GM18868 (cell line): ENCODE data around the gene ADARB2.

Experiments
- ATAC-seq: cut with Tn5 transposase; IDR thresholded peaks from one replicate; pipeline ENCODE4 v1.9.1; 2021; ENCODE audit warnings: mild to moderate bottlenecking, moderate library complexity; ENCODE audit not compliant: unreplicated experiment

ADARB2 gene

GRCh38 chr10:1378473-1378872 is 358.9 kb downstream of the ADARB2 start:
- ATAC-seq = no peak

GRCh38 chr10:1377740-1378397 is 359.5 kb downstream of the ADARB2 start:
- ATAC-seq = no peak

- no peak for ATAC-seq
Measured at GRCh38 chr10:1377231-1377630, 360.1 kb downstream of the ADARB2 start.

GRCh38 chr10:1376384-1376945 is 360.9 kb downstream of the ADARB2 start:
- no peak for ATAC-seq

GRCh38 chr10:1375346-1376170 is 361.8 kb downstream of the ADARB2 start:
- no peak for ATAC-seq

- ATAC-seq = no peak
Measured at GRCh38 chr10:1374511-1375345, 362.6 kb downstream of the ADARB2 start.

- ATAC-seq = no peak
Measured at GRCh38 chr10:1373287-1373686, 364.0 kb downstream of the ADARB2 start.

- ATAC-seq = no peak
Measured at GRCh38 chr10:1372212-1372611, 365.1 kb downstream of the ADARB2 start.

- no peak for ATAC-seq
Measured at GRCh38 chr10:1370298-1370697, 367.0 kb downstream of the ADARB2 start.

- ATAC-seq = no peak
Measured at GRCh38 chr10:1369665-1370064, 367.7 kb downstream of the ADARB2 start.

- no peak for ATAC-seq
Measured at GRCh38 chr10:1369197-1369596, 368.1 kb downstream of the ADARB2 start.

GRCh38 chr10:1368842-1369171 is 368.5 kb downstream of the ADARB2 start:
- ATAC-seq = no peak

- no peak for ATAC-seq
Measured at GRCh38 chr10:1367938-1368841, 369.1 kb downstream of the ADARB2 start.

GRCh38 chr10:1366811-1367425 is 370.4 kb downstream of the ADARB2 start:
- ATAC-seq = no peak

GRCh38 chr10:1366322-1366691 is 371.0 kb downstream of the ADARB2 start:
- no peak for ATAC-seq

- no peak for ATAC-seq
Measured at GRCh38 chr10:1365540-1366321, 371.6 kb downstream of the ADARB2 start.

GRCh38 chr10:1364151-1364910 is 373.0 kb downstream of the ADARB2 start:
- ATAC-seq = no peak

- ATAC-seq = no peak
Measured at GRCh38 chr10:1363446-1364121, 373.7 kb downstream of the ADARB2 start.
